Measurements from ENCODE around the gene SLC31A1.

GRCh38 chr9:113178087-113178486, 43.3 kb upstream of the SLC31A1 start:
- TF ChIP-seq POLR2A (IDR thresholded peaks at IDR 0.05; ENCODE audit: low read depth, low read length) (no peak), POLR2AphosphoS5 (IDR thresholded peaks at IDR 0.05; ENCODE audit: low read depth, low read length) (no peak), TAF1 (IDR thresholded peaks at IDR 0.05; ENCODE audit: borderline replicate concordance, low read depth, low read length) (no peak)

All from GM12892 (cell line).